Measurements from ENCODE around the gene SHCBP1L. TPM values are rescaled to one million over a fixed set of nuclear protein-coding genes. Genes with fewer than 3 reads are reported as not detected.

Gene SHCBP1L
- polyA plus RNA-seq, 3 donors = 0.12 TPM; not detected in 2

DNA sequence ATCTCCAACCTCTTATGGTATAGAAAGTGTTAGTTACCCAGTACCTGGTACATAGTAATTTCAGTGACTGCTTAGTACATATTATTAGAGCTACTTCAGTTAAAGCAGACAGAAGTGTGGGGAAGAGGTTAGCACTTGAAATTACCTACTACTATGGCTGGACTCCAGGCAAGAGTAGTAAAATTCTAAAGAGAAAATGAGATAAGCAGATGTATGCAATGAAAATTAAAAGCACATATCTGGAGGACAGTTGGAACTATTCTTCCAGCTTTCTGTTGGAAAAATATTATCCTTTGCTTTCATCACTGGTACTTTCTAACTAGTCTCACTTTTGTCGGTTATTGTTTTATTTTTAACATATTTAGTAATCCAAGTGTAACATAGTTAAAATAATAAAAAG lies 90.1 kb downstream of the SHCBP1L start:
- 85 to 98% (median 98%) methylated on average over 1 of the region's 1 CpG for WGBS, 3 donors
- H3K27ac ChIP-seq (ENCODE audit: low read depth, low read length) = no peak overlapping the region

GRCh38 chr1:182861994-182862393 lies 91.0 kb downstream of the SHCBP1L start:
- WGBS, 3 donors = 95 to 97% (median 97%) methylated on average over 2 of the region's 2 CpGs
- H3K27ac ChIP-seq (ENCODE audit: low read depth, low read length) = no peak overlapping the region

GRCh38 chr1:182860658-182861057 lies 92.3 kb downstream of the SHCBP1L start:
- no peak overlapping the region for H3K27ac ChIP-seq (ENCODE audit: low read depth, low read length)
- WGBS, 3 donors = 93 to 94% (median 94%) methylated on average over 4 of the region's 4 CpGs

GRCh38 chr1:182857212-182857611 lies 95.8 kb downstream of the SHCBP1L start:
- H3K27ac ChIP-seq (ENCODE audit: low read depth, low read length) = no peak overlapping the region
- WGBS, 3 donors = 82 to 97% (median 96%) methylated on average over 3 of the region's 3 CpGs

- WGBS, 3 donors = 79 to 83% (median 81%) methylated on average over 4 of the region's 4 CpGs
- no peak overlapping the region for H3K27ac ChIP-seq (ENCODE audit: low read depth, low read length)
Measured at GRCh38 chr1:182855911-182856310, 97.1 kb downstream of the SHCBP1L start.

GRCh38 chr1:182851825-182852224 lies 101.1 kb downstream of the SHCBP1L start:
- H3K27ac ChIP-seq (ENCODE audit: low read depth, low read length) = no peak overlapping the region
- 92 to 98% (median 93%) methylated on average over 1 of the region's 1 CpG for WGBS, 3 donors

GRCh38 chr1:182850319-182850718 lies 102.6 kb downstream of the SHCBP1L start:
- H3K27ac ChIP-seq (ENCODE audit: low read depth, low read length) = no peak overlapping the region
- 87 to 98% (median 97%) methylated on average over 4 of the region's 4 CpGs for WGBS, 3 donors

Other genes starting within 250 kb of the SHCBP1L start
- gene NPL, start 163.4 kb downstream of the SHCBP1L start, polyA plus RNA-seq = 10 to 100 TPM in 1 of 3 donors, 1 to 10 TPM in 2; 1.8 to 35.0 (median 8.2) TPM
- gene DHX9, start 113.8 kb downstream of the SHCBP1L start, polyA plus RNA-seq = 10 to 100 TPM; 39.8 to 68.6 (median 57.2) TPM
- gene LAMC1, start 70.3 kb upstream of the SHCBP1L start, polyA plus RNA-seq = 100 to 1,000 TPM in 1 of 3 donors, 10 to 100 TPM in 2; 30.5 to 170 (median 91.4) TPM
- gene LAMC2, start 233.1 kb upstream of the SHCBP1L start, polyA plus RNA-seq = 1 to 10 TPM; 2.0 to 3.8 (median 2.0) TPM

Measured in adipose tissue (tissue), 3 donors.